ENCODE data around the gene C11orf65.
"Not testable (repeated sequence)": the region's sequence is repeated elsewhere in the genome, so short reads cannot be mapped to it uniquely, and the experiment has no call there.

C11orf65 gene

DNA sequence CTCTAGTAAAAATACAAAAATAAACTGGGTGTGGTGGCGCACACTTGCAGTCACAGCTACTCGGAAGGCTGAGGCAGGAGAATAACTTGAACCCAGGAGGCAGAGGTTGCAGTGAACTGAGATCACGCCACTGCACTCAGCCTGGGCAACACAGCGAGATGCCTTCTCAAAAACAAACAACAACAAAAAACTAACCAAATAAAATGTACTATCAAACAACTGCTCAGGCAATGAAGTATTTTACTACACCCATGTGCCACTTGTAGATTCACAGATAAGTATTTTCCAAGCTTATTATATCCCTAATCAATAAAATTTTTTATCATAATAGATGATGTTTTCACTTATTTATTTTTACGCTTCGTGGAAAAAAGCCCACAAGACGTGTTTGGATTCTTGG is 924 bp downstream of the C11orf65 start:
- CTCF ChIA-PET, result no interaction called here
- POLR2A ChIA-PET, result interaction anchor here (1.0 to 1.6 kb wide), 8 partner anchors 13 to 243 kb away, joined by 3 to 8 read pairs (median 4); partner anchors contain the start of genes ATM and POGLUT3
- no peak for DNase-seq (ENCODE audit: extremely low spot score)
- no peak for TF ChIP-seq HDGF (IDR thresholded peaks at IDR 0.05; ENCODE audit: borderline replicate concordance)
- no peak for TF ChIP-seq BHLHE40 (IDR thresholded peaks at IDR 0.05; ENCODE audit: borderline replicate concordance)
- TF ChIP-seq FOXK2 (IDR thresholded peaks at IDR 0.05), result no peak
- TF ChIP-seq, protein P1, sequence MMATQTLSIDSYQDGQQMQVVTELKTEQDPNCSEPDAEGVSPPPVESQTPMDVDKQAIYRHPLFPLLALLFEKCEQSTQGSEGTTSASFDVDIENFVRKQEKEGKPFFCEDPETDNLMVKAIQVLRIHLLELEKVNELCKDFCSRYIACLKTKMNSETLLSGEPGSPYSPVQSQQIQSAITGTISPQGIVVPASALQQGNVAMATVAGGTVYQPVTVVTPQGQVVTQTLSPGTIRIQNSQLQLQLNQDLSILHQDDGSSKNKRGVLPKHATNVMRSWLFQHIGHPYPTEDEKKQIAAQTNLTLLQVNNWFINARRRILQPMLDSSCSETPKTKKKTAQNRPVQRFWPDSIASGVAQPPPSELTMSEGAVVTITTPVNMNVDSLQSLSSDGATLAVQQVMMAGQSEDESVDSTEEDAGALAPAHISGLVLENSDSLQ (IDR thresholded peaks at IDR 0.05), result no peak
- TF ChIP-seq ARNT (IDR thresholded peaks at IDR 0.05), result no peak
- TF ChIP-seq NFRKB (IDR thresholded peaks at IDR 0.05), result no peak
- no peak for TF ChIP-seq CTBP1 (IDR thresholded peaks at IDR 0.05; ENCODE audit: borderline replicate concordance)
- no peak for TF ChIP-seq SUZ12 (IDR thresholded peaks at IDR 0.05)
- no peak for TF ChIP-seq FOXA1 (IDR thresholded peaks at IDR 0.05)
- TF ChIP-seq ELF4 (IDR thresholded peaks at IDR 0.05), result no peak
- TF ChIP-seq ZNF384 (IDR thresholded peaks at IDR 0.05), result no peak
- TF ChIP-seq LEF1 (IDR thresholded peaks at IDR 0.05; ENCODE audit: borderline replicate concordance), result no peak
- TF ChIP-seq L3MBTL2 (conservative IDR thresholded peaks at IDR 0.05), result no peak

DNA sequence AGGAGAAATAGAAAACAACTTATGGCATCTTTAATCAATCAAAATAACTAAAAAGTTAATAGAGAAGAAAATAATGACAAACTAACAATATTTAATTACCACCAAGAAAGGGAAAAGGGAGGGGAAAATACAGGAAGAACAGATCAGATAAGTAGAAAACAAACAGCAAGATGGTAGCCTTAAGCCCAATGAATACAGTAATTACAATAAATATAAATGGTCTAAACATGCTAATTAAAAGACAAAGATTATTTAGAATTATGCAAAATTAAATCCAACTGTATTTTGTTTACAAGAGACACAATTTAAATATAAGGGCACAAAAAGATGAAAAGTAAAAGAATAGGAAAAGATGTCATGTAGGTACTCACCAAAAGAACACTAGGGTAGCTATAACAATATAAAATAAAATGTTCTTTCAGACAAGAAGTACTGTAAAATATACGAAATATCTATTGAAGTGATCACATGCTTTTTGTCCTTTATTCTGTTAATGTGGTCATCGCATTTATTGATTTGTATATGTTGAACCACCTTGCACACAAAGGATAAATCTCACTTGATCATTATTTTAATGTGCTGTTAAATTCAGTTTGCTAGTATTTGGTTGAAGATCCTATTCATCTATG is 14.0 kb downstream of the C11orf65 start:
- POLR2A ChIA-PET, result no interaction called here
- TF ChIP-seq SP1 (IDR thresholded peaks at IDR 0.05) (no peak), ARNT (IDR thresholded peaks at IDR 0.05) (no peak), ZNF384 (IDR thresholded peaks at IDR 0.05) (no peak), FOXK2 (IDR thresholded peaks at IDR 0.05) (no peak), L3MBTL2 (conservative IDR thresholded peaks at IDR 0.05) (no peak), HDGF (IDR thresholded peaks at IDR 0.05; ENCODE audit: borderline replicate concordance) (no peak), ELF4 (IDR thresholded peaks at IDR 0.05) (no peak), FOXM1 (IDR thresholded peaks at IDR 0.05; ENCODE audit: borderline replicate concordance) (no peak), FOXA1 (IDR thresholded peaks at IDR 0.05) (no peak), LEF1 (IDR thresholded peaks at IDR 0.05; ENCODE audit: borderline replicate concordance) (no peak), BHLHE40 (IDR thresholded peaks at IDR 0.05; ENCODE audit: borderline replicate concordance) (no peak)
- CTCF ChIA-PET, result no interaction called here
- DNase-seq (ENCODE audit: extremely low spot score), result no peak

DNA sequence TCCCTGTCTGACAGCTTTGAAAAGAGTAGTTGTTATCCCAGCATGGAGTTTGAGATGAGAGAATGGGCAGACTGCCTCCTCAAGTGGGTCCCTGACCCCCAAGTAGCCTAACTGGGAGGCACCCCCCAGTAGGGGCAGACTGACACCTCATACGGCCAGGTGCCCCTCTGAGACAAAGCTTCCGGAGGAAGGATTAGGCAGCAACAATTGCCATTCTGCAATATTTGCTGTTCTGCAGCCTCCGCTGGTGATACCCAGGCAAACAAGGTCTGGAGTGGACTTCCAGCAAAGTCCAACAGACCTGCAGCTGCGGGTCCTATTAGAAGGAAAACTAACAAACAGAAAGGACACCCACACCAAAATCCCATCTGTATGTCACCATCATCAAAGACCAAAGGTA is 25.9 kb downstream of the C11orf65 start:
- DNase-seq (ENCODE audit: extremely low spot score); POLR2A ChIA-PET; CTCF ChIA-PET: not testable (repeated sequence)

DNA sequence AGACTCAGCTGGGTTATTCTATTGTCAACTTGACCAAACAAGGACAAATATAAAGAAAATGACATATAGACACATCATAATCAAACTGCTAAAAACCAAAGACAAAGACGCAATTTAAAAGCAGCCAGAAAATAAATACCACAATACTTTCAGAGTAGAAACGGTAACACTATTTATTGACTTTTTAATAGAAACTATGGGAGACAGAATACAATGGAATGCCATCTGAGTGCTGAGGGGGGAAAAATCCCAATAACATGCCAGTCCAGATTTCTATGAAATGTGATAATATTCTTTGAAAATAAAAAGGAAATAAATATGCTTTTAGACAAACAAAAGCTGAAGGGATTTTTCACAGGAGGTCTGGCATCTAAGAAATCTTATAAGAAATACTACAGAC is 30.7 kb downstream of the C11orf65 start:
- ChIA-PET CTCF (no interaction called here), POLR2A (no interaction called here)
- TF ChIP-seq HDGF (IDR thresholded peaks at IDR 0.05; ENCODE audit: borderline replicate concordance), result no peak
- TF ChIP-seq SP1 (IDR thresholded peaks at IDR 0.05), result no peak
- TF ChIP-seq CTBP1 (IDR thresholded peaks at IDR 0.05; ENCODE audit: borderline replicate concordance), result no peak
- TF ChIP-seq NFRKB (IDR thresholded peaks at IDR 0.05), result no peak
- no peak for TF ChIP-seq L3MBTL2 (conservative IDR thresholded peaks at IDR 0.05)
- no peak for TF ChIP-seq ELF4 (IDR thresholded peaks at IDR 0.05)
- TF ChIP-seq, protein P1 (IDR thresholded peaks at IDR 0.05), result no peak
- TF ChIP-seq FOXK2 (IDR thresholded peaks at IDR 0.05), result no peak
- no peak for TF ChIP-seq ARNT (IDR thresholded peaks at IDR 0.05)
- no peak for TF ChIP-seq SUZ12 (IDR thresholded peaks at IDR 0.05)
- TF ChIP-seq BHLHE40 (IDR thresholded peaks at IDR 0.05; ENCODE audit: borderline replicate concordance), result no peak
- TF ChIP-seq FOXA1 (IDR thresholded peaks at IDR 0.05), result no peak
- no peak for DNase-seq (ENCODE audit: extremely low spot score)

DNA sequence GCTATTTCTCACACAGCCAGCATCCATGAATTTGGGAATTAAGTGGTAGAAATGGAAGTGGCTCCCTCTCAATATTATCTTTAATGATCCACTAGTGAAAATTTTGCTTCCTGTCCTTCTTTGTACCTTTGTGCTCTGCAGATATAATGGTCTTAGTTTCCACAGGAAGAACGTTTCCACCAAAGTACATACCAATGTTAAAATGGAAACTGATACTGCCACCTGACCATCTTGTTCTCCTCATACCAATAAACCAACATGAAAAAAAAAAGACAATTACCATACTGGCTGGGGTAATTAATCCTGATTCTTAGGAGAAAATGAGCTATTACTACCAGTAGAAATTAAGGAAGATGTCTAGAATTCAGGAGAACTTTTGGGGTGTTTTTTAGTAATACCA is 32.3 kb downstream of the C11orf65 start:
- TF ChIP-seq SP1 (IDR thresholded peaks at IDR 0.05) (no peak), ZNF384 (IDR thresholded peaks at IDR 0.05) (no peak), ELF4 (IDR thresholded peaks at IDR 0.05) (no peak), FOXK2 (IDR thresholded peaks at IDR 0.05) (no peak), FOXA1 (IDR thresholded peaks at IDR 0.05) (no peak), BHLHE40 (IDR thresholded peaks at IDR 0.05; ENCODE audit: borderline replicate concordance) (no peak), L3MBTL2 (conservative IDR thresholded peaks at IDR 0.05) (no peak), LEF1 (IDR thresholded peaks at IDR 0.05; ENCODE audit: borderline replicate concordance) (no peak), FOXM1 (IDR thresholded peaks at IDR 0.05; ENCODE audit: borderline replicate concordance) (no peak), NFRKB (IDR thresholded peaks at IDR 0.05) (no peak), SUZ12 (IDR thresholded peaks at IDR 0.05) (no peak)
- TF ChIP-seq, protein P1 (IDR thresholded peaks at IDR 0.05), result no peak
- ChIA-PET POLR2A (no interaction called here), CTCF (no interaction called here)
- DNase-seq (ENCODE audit: extremely low spot score), result no peak

DNA sequence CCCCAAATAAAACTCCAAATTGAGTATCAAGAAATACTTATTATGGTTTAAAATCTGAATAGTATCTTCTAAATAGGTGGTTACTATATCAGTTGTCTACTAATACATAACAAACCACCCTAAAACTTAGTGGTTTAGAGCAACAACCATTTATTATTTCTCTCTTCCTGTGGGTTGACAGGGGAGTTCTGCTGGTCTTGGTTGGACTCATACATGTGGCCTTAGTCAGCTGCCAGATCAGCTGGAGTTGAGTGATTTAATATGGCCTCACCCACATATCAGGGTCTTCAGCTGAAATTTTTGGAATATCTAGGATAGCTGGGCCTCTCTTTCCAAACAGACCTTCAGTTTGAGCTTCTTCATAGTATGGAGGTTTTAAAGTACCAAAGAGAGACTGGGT is 34.5 kb downstream of the C11orf65 start:
- no peak for DNase-seq (ENCODE audit: extremely low spot score)
- no peak for TF ChIP-seq ARNT (IDR thresholded peaks at IDR 0.05)
- TF ChIP-seq L3MBTL2 (conservative IDR thresholded peaks at IDR 0.05), result no peak
- TF ChIP-seq, protein P1 (IDR thresholded peaks at IDR 0.05), result no peak
- TF ChIP-seq FOXM1 (IDR thresholded peaks at IDR 0.05; ENCODE audit: borderline replicate concordance), result no peak
- TF ChIP-seq HDGF (IDR thresholded peaks at IDR 0.05; ENCODE audit: borderline replicate concordance), result no peak
- ChIA-PET POLR2A (no interaction called here), CTCF (no interaction called here)
